Neuronal stem cell (in vitro differentiated cells): ENCODE results near the gene ELN.

Experiments
- DNase-seq: peaks from one replicate; pipeline ENCODE4 v3.0.0-alpha.2; 2013; ENCODE audit warnings: low spot score
- H2AFZ ChIP-seq: one replicate; pipeline ENCODE4 v1.6.1; 2013; ENCODE audit warnings: mild to moderate bottlenecking, low read length, inconsistent platforms
- H2AK5ac ChIP-seq: 2 replicates; pipeline ENCODE4 v1.6.1; 2013; ENCODE audit warnings: low read depth, mild to moderate bottlenecking, inconsistent platforms, low read length, moderate library complexity, mixed read lengths
- H2BK120ac ChIP-seq: 2 replicates; pipeline ENCODE4 v1.6.1; 2013; ENCODE audit warnings: low read depth, mild to moderate bottlenecking, inconsistent platforms, low read length, moderate library complexity, mixed read lengths
- H2BK12ac ChIP-seq: one replicate; pipeline ENCODE4 v1.6.1; 2013; ENCODE audit warnings: low read length, inconsistent platforms
- H2BK15ac ChIP-seq: 2 replicates; pipeline ENCODE4 v1.6.1; 2013; ENCODE audit warnings: mild to moderate bottlenecking, low read length, inconsistent platforms, mixed read lengths
- H2BK5ac ChIP-seq: one replicate; pipeline ENCODE4 v1.6.1; 2013; ENCODE audit warnings: inconsistent platforms, mild to moderate bottlenecking, low read length, moderate library complexity
- H3K14ac ChIP-seq: one replicate; pipeline ENCODE4 v1.6.1; 2013; ENCODE audit warnings: low read length, inconsistent platforms
- H3K18ac ChIP-seq: 2 replicates; pipeline ENCODE4 v1.6.1; 2013; ENCODE audit warnings: low read length, inconsistent platforms
- H3K23ac ChIP-seq: 2 replicates; pipeline ENCODE4 v1.6.1; 2013; ENCODE audit warnings: low read depth, mild to moderate bottlenecking, mixed read lengths, low read length, inconsistent platforms; ENCODE audit not compliant: poor library complexity
- H3K27ac ChIP-seq: replicated peaks from 3 replicates; pipeline ENCODE4 v1.5.1; 2013; ENCODE audit warnings: low read length, inconsistent platforms
- H3K27me3 ChIP-seq, 3 experiments: 2 replicates each; pipeline ENCODE4 v1.6.1; 2013; ENCODE audit warnings: low read length in 3 of 3, mild to moderate bottlenecking in 2 of 3, inconsistent platforms in 1 of 3, low read depth in 1 of 3, mixed read lengths in 1 of 3, moderate library complexity in 1 of 3; ENCODE audit not compliant: control insufficient read depth in 3 of 3, insufficient read depth in 3 of 3
- H3K36me3 ChIP-seq, 2 donors: replicated peaks in 1 of 2; 2 replicates each; pipeline ENCODE4 v1.6.1; 2013; ENCODE audit warnings: low read length in 2 of 2; ENCODE audit not compliant: control insufficient read depth in 2 of 2, insufficient read depth in 2 of 2
- H3K4ac ChIP-seq: 2 replicates; pipeline ENCODE4 v1.6.1; 2013; ENCODE audit warnings: inconsistent platforms, mild to moderate bottlenecking, low read length, moderate library complexity
- H3K4me1 ChIP-seq, 2 donors: 1 replicate in 1 of 2; 2 replicates in 1 of 2; pipeline ENCODE4 v1.6.1; 2013; ENCODE audit warnings: low read length in 2 of 2, low read depth in 1 of 2; ENCODE audit not compliant: control insufficient read depth in 2 of 2, insufficient read depth in 1 of 2
- H3K4me2 ChIP-seq: one replicate; pipeline ENCODE4 v1.6.1; 2013; ENCODE audit warnings: mild to moderate bottlenecking, low read length, inconsistent platforms; ENCODE audit not compliant: insufficient read depth, poor library complexity, severe bottlenecking
- H3K4me3 ChIP-seq, 2 donors: 2 replicates each; pipeline ENCODE4 v1.5.1; 2013; ENCODE audit warnings: low read length in 2 of 2, mild to moderate bottlenecking in 2 of 2, inconsistent platforms in 1 of 2, moderate library complexity in 1 of 2
- H3K79me1 ChIP-seq: one replicate; pipeline ENCODE4 v1.6.1; 2013; ENCODE audit warnings: low read depth, mild to moderate bottlenecking, inconsistent platforms, low read length, moderate library complexity
- H3K9ac ChIP-seq: one replicate; pipeline ENCODE4 v1.6.1; 2013; ENCODE audit warnings: mild to moderate bottlenecking, low read depth, low read length, inconsistent platforms; ENCODE audit not compliant: poor library complexity
- H3K9me3 ChIP-seq, 2 donors: replicated peaks in 1 of 2; 2 replicates each; pipeline versions ENCODE3 to v1.6.1; 2013; ENCODE audit warnings: low read length in 2 of 2, mild to moderate bottlenecking in 2 of 2, inconsistent platforms in 1 of 2, low read depth in 1 of 2, mixed read lengths in 1 of 2, moderate library complexity in 1 of 2; ENCODE audit not compliant: control insufficient read depth in 2 of 2, insufficient read depth in 1 of 2
- H4K8ac ChIP-seq: one replicate; pipeline ENCODE4 v1.6.1; 2013; ENCODE audit warnings: low read depth, mild to moderate bottlenecking, inconsistent platforms, low read length, moderate library complexity
- H4K91ac ChIP-seq: one replicate; pipeline ENCODE4 v1.6.1; 2013; ENCODE audit warnings: low read length, low read depth, mild to moderate bottlenecking, inconsistent platforms; ENCODE audit not compliant: poor library complexity
- WGBS, 2 donors: extraction: QIAGEN DNeasy Blood & Tissue Kit; methylation state at CpG; one replicate each; pipeline ENCODE4 v1.1.7; 2013; ENCODE audit warnings: missing lambda C conversion rate in 2 of 2, mixed read lengths in 1 of 2; ENCODE audit not compliant: insufficient read length in 2 of 2, insufficient replicate concordance in 1 of 2; ENCODE audit errors: extremely low coverage in 2 of 2; 5-methylcytosine and 5-hydroxymethylcytosine counted together

The ELN gene

DNA sequence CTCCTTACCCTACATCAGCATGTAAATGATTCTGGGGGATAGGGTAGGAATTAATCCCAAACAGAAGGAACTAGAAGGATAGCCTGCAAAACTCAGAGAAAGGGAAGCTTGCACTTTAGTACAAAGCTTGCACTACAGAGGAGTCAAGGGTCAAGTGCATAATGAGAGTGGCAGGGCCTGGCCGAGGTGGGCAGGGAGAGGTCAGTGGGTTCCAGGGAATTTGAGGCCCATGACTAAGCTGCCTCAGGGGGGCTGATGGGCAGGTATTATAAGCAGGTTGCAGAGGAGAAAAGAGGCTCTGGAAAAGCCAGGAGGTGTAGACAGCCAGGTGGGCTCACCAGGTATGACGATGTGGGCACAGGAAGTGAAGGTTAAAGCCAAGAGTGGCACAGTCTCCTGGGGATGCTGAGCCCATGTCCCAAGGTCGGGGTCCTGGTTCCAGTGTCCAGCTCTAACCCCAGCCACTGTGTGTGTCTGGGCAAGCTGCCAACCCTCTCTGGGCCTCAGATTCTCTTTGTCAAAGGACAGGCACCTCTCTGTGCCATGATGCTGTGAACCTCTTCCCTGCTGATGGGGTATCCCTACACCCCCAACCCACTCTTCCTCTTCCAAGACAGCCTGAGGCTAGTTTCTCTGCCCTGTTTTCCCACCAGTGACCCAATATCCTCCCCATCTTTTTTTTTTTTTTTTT is 32.0 kb upstream of the ELN start:
- H3K27ac ChIP-seq: no peak overlapping the region
- no peak overlapping the region for H3K4ac ChIP-seq
- no peak overlapping the region for H3K14ac ChIP-seq

GRCh38 chr7:73997056-73997455 is 30.9 kb upstream of the ELN start:
- Histone ChIP-seq H3K4me1 (no peaks in the 10 kb centered on the region), H3K9me3 (peaks cover 0 to 3% of the 10 kb centered on the region in 2 donors), H2BK12ac (no peak overlapping the region), H2AK5ac (no peak overlapping the region), H2BK5ac (no peak overlapping the region), H3K4me3 (no peak overlapping the region), H3K79me1 (no peaks in the 10 kb centered on the region), H4K91ac (no peak overlapping the region), H3K14ac (no peak overlapping the region), H2BK120ac (no peak overlapping the region), H2AFZ (no peak overlapping the region), H3K23ac (no peak overlapping the region), H2BK15ac (no peak overlapping the region), H3K18ac (no peak overlapping the region), H3K9ac (no peak overlapping the region), H3K4ac (no peak overlapping the region), H3K27ac (no peak overlapping the region), H3K4me2 (no peak overlapping the region), H3K27me3 (peaks cover 0 to 4% (median 0%) of the 10 kb centered on the region in 3 experiments), H4K8ac (no peak overlapping the region), H3K36me3 (no peaks in the 10 kb centered on the region)
- no peak for DNase-seq
- WGBS, 2 donors: no CpG with 5 or more reads among the region's 7 CpGs

More for the DNA sequence above, 32.0 kb upstream of the ELN start:
- H3K4me1 ChIP-seq: no peaks in the 10 kb centered on the region
- no peak overlapping the region for H3K18ac ChIP-seq
- H2BK120ac ChIP-seq: no peak overlapping the region
- WGBS, 2 donors: no CpG with 5 or more reads among the region's 3 CpGs
- no peaks in the 10 kb centered on the region for H3K36me3 ChIP-seq
- H4K8ac ChIP-seq: no peak overlapping the region
- no peaks in the 10 kb centered on the region for H3K79me1 ChIP-seq
- peaks cover 0 to 4% (median 0%) of the 10 kb centered on the region in 3 experiments for H3K27me3 ChIP-seq
- H2BK12ac ChIP-seq: no peak overlapping the region
- H3K4me3 ChIP-seq: peak overlapping the region in 1 of 2 donors; percentile 52
- peak overlapping the region; percentile 5 for H2AK5ac ChIP-seq
- H3K4me2 ChIP-seq: no peak overlapping the region
- peaks cover 0 to 3% of the 10 kb centered on the region in 2 donors for H3K9me3 ChIP-seq
- H2AFZ ChIP-seq: no peak overlapping the region
- no peak overlapping the region for H3K23ac ChIP-seq
- no peak overlapping the region for H3K9ac ChIP-seq
- no peak for DNase-seq
- no peak overlapping the region for H4K91ac ChIP-seq
- H2BK5ac ChIP-seq: no peak overlapping the region
- H2BK15ac ChIP-seq: no peak overlapping the region

- H3K36me3 ChIP-seq: no peaks in the 10 kb centered on the region
- no CpG with 5 or more reads among the region's 26 CpGs for WGBS, 2 donors
- H3K9ac ChIP-seq: no peak overlapping the region
- peak overlapping the region; percentile 89 for H3K14ac ChIP-seq
- DNase-seq: no peak
- no peak overlapping the region for H2BK15ac ChIP-seq
- peak overlapping the region; percentile 63 for H2AK5ac ChIP-seq
- no peaks in the 10 kb centered on the region for H3K79me1 ChIP-seq
- H3K18ac ChIP-seq: peak overlapping the region; percentile 48
- H4K8ac ChIP-seq: no peak overlapping the region
- H3K27ac ChIP-seq: no peak overlapping the region
- H2AFZ ChIP-seq: no peak overlapping the region
- H2BK120ac ChIP-seq: no peak overlapping the region
- H3K4me3 ChIP-seq: no peak overlapping the region
- H4K91ac ChIP-seq: no peak overlapping the region
- H3K4me2 ChIP-seq: no peak overlapping the region
- no peaks in the 10 kb centered on the region for H3K4me1 ChIP-seq
- peaks cover 0 to 4% (median 0%) of the 10 kb centered on the region in 3 experiments for H3K27me3 ChIP-seq
- no peak overlapping the region for H3K23ac ChIP-seq
- no peak overlapping the region for H2BK5ac ChIP-seq
- peaks cover 0 to 3% of the 10 kb centered on the region in 2 donors for H3K9me3 ChIP-seq
- no peak overlapping the region for H2BK12ac ChIP-seq
- no peak overlapping the region for H3K4ac ChIP-seq
These were observed 28.1 kb upstream of the ELN start for GRCh38 chr7:73999664-74000435.

- Histone ChIP-seq H2BK120ac (no peak overlapping the region), H3K4me3 (no peak overlapping the region), H3K4me2 (no peak overlapping the region), H4K8ac (peak overlapping the region; percentile 52), H3K79me1 (no peaks in the 10 kb centered on the region), H3K18ac (peak overlapping the region; percentile 38), H3K9me3 (no peaks in the 10 kb centered on the region), H3K14ac (no peak overlapping the region), H3K27ac (no peak overlapping the region), H2BK15ac (no peak overlapping the region), H3K4ac (no peak overlapping the region), H3K23ac (no peak overlapping the region), H4K91ac (no peak overlapping the region), H3K9ac (no peak overlapping the region), H2AK5ac (peak overlapping the region; percentile 63), H2BK12ac (no peak overlapping the region), H3K4me1 (no peaks in the 10 kb centered on the region), H2AFZ (no peak overlapping the region), H2BK5ac (no peak overlapping the region), H3K36me3 (no peaks in the 10 kb centered on the region), H3K27me3 (peaks cover 0 to 4% (median 0%) of the 10 kb centered on the region in 3 experiments)
- no CpG with 5 or more reads among the region's 17 CpGs for WGBS, 2 donors
- no peak for DNase-seq
These were observed 27.4 kb upstream of the ELN start for GRCh38 chr7:74000489-74001149.
